Measurements from ENCODE around the gene TLE1.
A peak's percentile ranks its signal among the peaks of the same experiment; 100 is the strongest.
"Not testable (repeated sequence)": the region's sequence is repeated elsewhere in the genome, so short reads cannot be mapped to it uniquely, and the experiment has no call there.

TLE1 gene

GRCh38 chr9:81652058-81652687 is 37.2 kb downstream of the TLE1 start:
- no peak for DNase-seq (ENCODE audit: low read depth in 2 of 2)

GRCh38 chr9:81650586-81651515 is 38.5 kb downstream of the TLE1 start:
- no peak for DNase-seq (ENCODE audit: low read depth in 2 of 2)

- DNase-seq (ENCODE audit: low read depth in 2 of 2) = no peak
Observed at GRCh38 chr9:81649475-81650240, 39.7 kb downstream of the TLE1 start.

- DNase-seq (ENCODE audit: low read depth in 2 of 2) = no peak
Observed at GRCh38 chr9:81648891-81649290, 40.5 kb downstream of the TLE1 start.

GRCh38 chr9:81646337-81646736 is 43.0 kb downstream of the TLE1 start:
- DNase-seq (ENCODE audit: low read depth in 2 of 2) = no peak

GRCh38 chr9:81644513-81644912 is 44.8 kb downstream of the TLE1 start:
- DNase-seq (ENCODE audit: low read depth in 2 of 2) = not testable (repeated sequence)

- no peak for DNase-seq (ENCODE audit: low read depth in 2 of 2)
Observed at GRCh38 chr9:81637276-81637675, 52.1 kb downstream of the TLE1 start.

GRCh38 chr9:81636255-81636599 is 53.1 kb downstream of the TLE1 start:
- no peak for DNase-seq (ENCODE audit: low read depth in 2 of 2)

GRCh38 chr9:81635521-81636254 is 53.7 kb downstream of the TLE1 start:
- DNase-seq (ENCODE audit: low read depth in 2 of 2) = peak in 1 of 2 experiments; percentile 55

GRCh38 chr9:81634915-81635516 is 54.3 kb downstream of the TLE1 start:
- no peak for DNase-seq (ENCODE audit: low read depth in 2 of 2)

- no peak for DNase-seq (ENCODE audit: low read depth in 2 of 2)
Observed at GRCh38 chr9:81633952-81634854, 55.1 kb downstream of the TLE1 start.

- DNase-seq (ENCODE audit: low read depth in 2 of 2) = no peak
Observed at GRCh38 chr9:81632599-81632998, 56.7 kb downstream of the TLE1 start.

- DNase-seq (ENCODE audit: low read depth in 2 of 2) = no peak
Observed at GRCh38 chr9:81631218-81631745, 58.1 kb downstream of the TLE1 start.

- no peak for DNase-seq (ENCODE audit: low read depth in 2 of 2)
Observed at GRCh38 chr9:81629440-81629839, 59.9 kb downstream of the TLE1 start.

GRCh38 chr9:81628897-81629296 is 60.5 kb downstream of the TLE1 start:
- no peak for DNase-seq (ENCODE audit: low read depth in 2 of 2)

- no peak for DNase-seq (ENCODE audit: low read depth in 2 of 2)
Observed at GRCh38 chr9:81627481-81627880, 61.9 kb downstream of the TLE1 start.

- DNase-seq (ENCODE audit: low read depth in 2 of 2) = no peak
Observed at GRCh38 chr9:81626511-81626910, 62.8 kb downstream of the TLE1 start.

GRCh38 chr9:81625969-81626368 is 63.4 kb downstream of the TLE1 start:
- DNase-seq (ENCODE audit: low read depth in 2 of 2) = no peak

- no peak for DNase-seq (ENCODE audit: low read depth in 2 of 2)
Observed at GRCh38 chr9:81623778-81624177, 65.6 kb downstream of the TLE1 start.
